ENCODE results near the gene GID8. TPM values are rescaled to one million over a fixed set of nuclear protein-coding genes. Genes with fewer than 3 reads are reported as not detected.

GID8 gene
- total and polyA plus RNA-seq, 12 donors, result 9.4 to 38.5 (median 22.3) TPM

DNA sequence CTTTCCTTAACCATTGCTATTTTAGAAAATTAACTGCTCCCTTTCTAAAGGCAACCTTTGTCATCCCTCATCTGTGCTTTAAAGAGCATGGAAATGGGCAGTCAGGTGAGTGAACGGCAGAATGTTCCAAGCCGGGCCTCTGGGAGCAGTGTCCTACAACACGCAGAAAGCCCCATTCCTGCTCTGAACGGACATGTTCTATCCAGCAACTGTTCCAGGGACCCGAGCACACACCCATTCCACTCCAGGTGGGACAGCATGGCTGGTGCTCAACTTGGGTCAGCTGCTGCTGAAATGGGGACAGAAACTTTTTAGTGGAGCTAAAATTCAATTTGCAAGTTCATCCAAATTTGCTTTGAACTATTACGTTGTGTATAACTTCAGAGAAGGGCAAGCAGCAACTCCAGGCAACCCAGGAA is 38.3 kb upstream of the GID8 start:
- Histone ChIP-seq H3K4me1 (replicated peaks in 1 of 2) (peaks cover 0 to 18% of the 10 kb centered on the region in 2 donors), H3K9me3 (replicated peaks in 1 of 3) (no peaks in the 10 kb centered on the region), H3K27ac (no peak overlapping the region), H3K36me3 (replicated peaks in 1 of 2) (peaks cover 0 to 58% of the 10 kb centered on the region in 2 donors), H3K4me3 (no peak overlapping the region), H3K27me3 (no peaks in the 10 kb centered on the region)
- WGBS, 4 donors, result 2 to 9% (median 6%) methylated on average over 6 of the region's 6 CpGs
- intact Hi-C loops (cut with DNase I), result loop anchor here in 1 of 2 donors (10.0 kb wide), 1 partner anchor 105 kb away; the partner anchor contains the start of gene BHLHE23
- TF ChIP-seq POLR2A (IDR thresholded peaks at IDR 0.05) (no peak), CTCF (IDR thresholded peaks at IDR 0.05) (peak in 1 of 6 experiments; percentile 23)
- peak in 2 of 7 donors; percentile 32 to 47 for DNase-seq

- no peaks in the 10 kb centered on the region for H3K27me3 ChIP-seq
- TF ChIP-seq POLR2A (IDR thresholded peaks at IDR 0.05) (no peak), CTCF (IDR thresholded peaks at IDR 0.05) (peak; percentile 82 to 94 (median 90))
- H3K4me3 ChIP-seq, result no peak overlapping the region
- H3K27ac ChIP-seq, result peak overlapping the region in 2 of 5 donors; percentile 15 to 47
- H3K4me1 ChIP-seq (replicated peaks in 1 of 2), result peaks cover 0 to 18% of the 10 kb centered on the region in 2 donors
- intact Hi-C loops (cut with DNase I), result no loop called here
- DNase-seq, result peak; percentile 73 to 91 (median 82)
- no peaks in the 10 kb centered on the region for H3K9me3 ChIP-seq (replicated peaks in 1 of 3)
- 2 to 3% (median 3%) methylated on average over 8 to 11 of the region's 11 CpGs for WGBS, 4 donors
- H3K36me3 ChIP-seq (replicated peaks in 1 of 2), result peaks cover 0 to 59% of the 10 kb centered on the region in 2 donors
These were observed 37.8 kb upstream of the GID8 start for GRCh38 chr20:62900052-62900691.

DNA sequence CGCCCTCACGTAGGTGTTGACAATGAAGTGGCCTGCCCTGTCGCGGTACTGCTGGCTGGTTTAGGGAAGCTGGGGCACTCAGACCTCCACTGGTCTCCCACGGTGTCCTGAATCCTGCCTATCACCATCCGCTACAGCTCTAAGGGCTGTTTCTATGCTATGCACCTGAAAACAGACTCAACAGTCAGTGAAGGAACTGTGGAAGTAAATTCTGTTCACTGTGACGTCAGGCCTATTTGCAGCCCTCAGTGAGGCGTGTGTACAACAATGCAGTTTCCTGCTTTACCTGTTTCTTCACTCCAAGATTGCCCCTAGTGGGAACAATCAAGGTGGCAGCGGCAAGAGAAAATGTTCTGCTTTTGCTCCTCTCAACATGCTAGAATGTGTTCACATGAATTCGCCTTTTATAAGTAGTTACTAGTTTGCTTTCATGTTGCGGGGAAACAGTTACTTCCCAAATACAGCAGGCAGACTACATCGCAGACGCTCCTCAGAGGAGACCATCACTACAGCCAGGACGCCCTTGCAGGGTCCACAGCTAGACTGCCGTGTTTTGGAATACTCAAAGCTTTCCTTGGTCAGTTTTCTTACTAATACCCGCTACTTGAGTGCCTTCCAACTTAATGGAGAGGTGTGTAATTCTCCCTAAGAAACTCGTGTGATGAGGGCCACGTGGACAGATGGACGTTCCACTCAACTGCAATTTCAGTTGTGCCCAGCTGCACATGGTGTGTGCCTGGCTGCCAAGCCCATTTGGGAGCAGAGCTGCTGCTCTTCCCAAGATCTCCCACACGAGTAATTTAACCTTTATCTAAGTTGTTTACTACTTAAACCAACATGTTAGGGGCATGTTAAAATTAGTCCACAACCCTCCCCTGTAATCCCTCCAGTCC is 37.0 kb upstream of the GID8 start:
- H3K36me3 ChIP-seq (replicated peaks in 1 of 2), result peaks cover 0 to 59% of the 10 kb centered on the region in 2 donors
- 59 to 65% (median 61%) methylated on average over 20 of the region's 20 CpGs for WGBS, 4 donors

More for the DNA sequence above, 37.0 kb upstream of the GID8 start:
- TF ChIP-seq POLR2A (IDR thresholded peaks at IDR 0.05), result no peak
- no peak for TF ChIP-seq CTCF (IDR thresholded peaks at IDR 0.05)
- Histone ChIP-seq H3K4me1 (replicated peaks in 1 of 2) (peaks cover 0 to 18% of the 10 kb centered on the region in 2 donors), H3K4me3 (no peak overlapping the region), H3K27me3 (no peaks in the 10 kb centered on the region), H3K27ac (peak overlapping the region in 2 of 5 donors; percentile 15 to 47), H3K9me3 (replicated peaks in 1 of 3) (no peaks in the 10 kb centered on the region)
- intact Hi-C loops (cut with DNase I), result no loop called here
- DNase-seq, result no peak

Data from adrenal gland (tissue), 12 donors.